Esophagus muscularis mucosa (tissue), 4 donors: Measurements from ENCODE around the gene MYO7B. TPM values are rescaled to one million over a fixed set of nuclear protein-coding genes. Genes with fewer than 3 reads are reported as not detected.

Experiments
- DNase-seq: peaks from one replicate; pipeline ENCODE4 v3.0.0-alpha.2; 2017; ENCODE audit errors: extremely low spot score
- H3K27ac ChIP-seq, 4 donors: fragments of 200-600 bp; sonication (generic); replicated peaks in 1 of 4; 1 replicate in 3 of 4; 2 replicates in 1 of 4; pipeline ENCODE4 v1.5.1; 2016 to 2019; ENCODE audit warnings: mild to moderate bottlenecking in 1 of 4
- H3K27me3 ChIP-seq, 4 donors: fragments of 200-600 bp; sonication (generic); one replicate each; pipeline versions ENCODE4 v1.5.1 to v1.6.0; 2016 to 2019
- H3K36me3 ChIP-seq, 4 donors: fragments of 200-600 bp; sonication (generic); one replicate each; pipeline ENCODE4 v1.5.1; 2016 to 2019
- H3K4me1 ChIP-seq, 4 donors: fragments of 200-600 bp; sonication (generic); one replicate each; pipeline ENCODE4 v1.5.1; 2016 to 2019
- H3K4me3 ChIP-seq, 4 donors: fragments of 200-600 bp; sonication (generic); 1 replicate in 2 of 4; 2 replicates in 2 of 4; pipeline ENCODE4 v1.5.1; 2016 to 2019; ENCODE audit warnings: mild to moderate bottlenecking in 4 of 4, moderate library complexity in 1 of 4
- H3K9me3 ChIP-seq, 4 donors: fragments of 200-600 bp; sonication (generic); 1 replicate in 3 of 4; 2 replicates in 1 of 4; pipeline ENCODE4 v1.5.1; 2016 to 2019
- CTCF ChIP-seq, 3 experiments: fragments of 200-600 bp in 2 of 3; fragments of 450-650 bp in 1 of 3; sonication (generic) in 2 of 3; IDR thresholded peaks; one replicate each; pipeline ENCODE4 v1.5.1; 2017 to 2019; ENCODE audit warnings: antibody characterized with exemption in 3 of 3, mild to moderate bottlenecking in 2 of 3, moderate library complexity in 1 of 3
- EP300 ChIP-seq: sonication (generic); formaldehyde crosslinking; IDR thresholded peaks from one replicate; pipeline ENCODE4 v1.6.1; 2017; ENCODE audit warnings: antibody characterized with exemption
- POLR2A ChIP-seq: fragments of 450-650 bp; IDR thresholded peaks from one replicate; pipeline ENCODE4 v1.6.1; 2017; ENCODE audit warnings: antibody characterized with exemption, moderate library complexity, mild to moderate bottlenecking, low read depth
- POLR2AphosphoS5 ChIP-seq, 2 donors: sonication (generic); formaldehyde crosslinking; IDR thresholded peaks; one replicate each; pipeline ENCODE4 v1.6.1; 2017; ENCODE audit warnings: antibody characterized with exemption in 2 of 2
- WGBS: methylation state at CpG from one replicate; pipeline ENCODE4 v1.1.5; 2018; 5-methylcytosine and 5-hydroxymethylcytosine counted together
- intact Hi-C: fragments of 100-400 bp; cut with DNase I; formaldehyde crosslinking; loops from one replicate; pipeline ENCODE4 v1.15.1; 2023
- total RNA-seq, 4 donors: library from RNA; depleted of rRNA; stranded (reverse); fragments of >200 nt; gene quantifications; one replicate each; pipeline versions ENCODE4 v1.1.0 to v1.2.1, GENCODE V29; 2016

MYO7B gene
- total RNA-seq, 4 donors from 2014 or later: 0.19 to 0.98 (median 0.33) TPM; not detected in 1

- Histone ChIP-seq H3K4me1 (peaks cover 10 to 12% (median 11%) of the 10 kb centered on the region in 4 donors), H3K27me3 (no peaks in the 10 kb centered on the region), H3K4me3 (no peak overlapping the region), H3K27ac (no peak overlapping the region), H3K9me3 (no peaks in the 10 kb centered on the region), H3K36me3 (no peaks in the 10 kb centered on the region)
- no peak for TF ChIP-seq POLR2AphosphoS5 (IDR thresholded peaks at IDR 0.05)
- TF ChIP-seq CTCF (IDR thresholded peaks at IDR 0.05): no peak
- no peak for TF ChIP-seq EP300
- no peak for TF ChIP-seq POLR2A
- WGBS: 84% methylated on average over 17 of the region's 24 CpGs
- DNase-seq: peak; percentile 85
- intact Hi-C loops: no loop called here
Observed at GRCh38 chr2:127580167-127581049, 44.9 kb downstream of the MYO7B start.

GRCh38 chr2:127581050-127581345 lies 45.5 kb downstream of the MYO7B start:
- 88% methylated on average over 4 of the region's 4 CpGs for WGBS
- no peak for DNase-seq
- no peaks in the 10 kb centered on the region for H3K27me3 ChIP-seq
- intact Hi-C loops: no loop called here
- no peaks in the 10 kb centered on the region for H3K36me3 ChIP-seq
- TF ChIP-seq EP300 (no peak), POLR2A (no peak), POLR2AphosphoS5 (IDR thresholded peaks at IDR 0.05) (no peak), CTCF (IDR thresholded peaks at IDR 0.05) (no peak)
- H3K9me3 ChIP-seq: no peaks in the 10 kb centered on the region
- no peak overlapping the region for H3K27ac ChIP-seq
- H3K4me3 ChIP-seq: no peak overlapping the region
- peaks cover 8 to 12% (median 9%) of the 10 kb centered on the region in 4 donors for H3K4me1 ChIP-seq

- Histone ChIP-seq H3K4me1 (peaks cover under 1 to 4% (median 1%) of the 10 kb centered on the region in 4 donors), H3K27ac (no peak overlapping the region), H3K9me3 (no peaks in the 10 kb centered on the region), H3K27me3 (no peaks in the 10 kb centered on the region), H3K36me3 (no peaks in the 10 kb centered on the region), H3K4me3 (no peak overlapping the region)
- no peak for TF ChIP-seq CTCF (IDR thresholded peaks at IDR 0.05)
- TF ChIP-seq POLR2A: no peak
- no peak for TF ChIP-seq EP300
- TF ChIP-seq POLR2AphosphoS5 (IDR thresholded peaks at IDR 0.05): no peak
- intact Hi-C loops: no loop called here
- WGBS: 95% methylated on average over 19 of the region's 21 CpGs
- no peak for DNase-seq
Observed at GRCh38 chr2:127581516-127582490, 46.3 kb downstream of the MYO7B start.

- no peak for TF ChIP-seq POLR2A
- TF ChIP-seq EP300: no peak
- no peak for TF ChIP-seq POLR2AphosphoS5 (IDR thresholded peaks at IDR 0.05)
- no peak for TF ChIP-seq CTCF (IDR thresholded peaks at IDR 0.05)
- Histone ChIP-seq H3K4me3 (no peak overlapping the region), H3K36me3 (no peaks in the 10 kb centered on the region), H3K27ac (no peak overlapping the region), H3K4me1 (no peaks in the 10 kb centered on the region), H3K9me3 (no peaks in the 10 kb centered on the region), H3K27me3 (no peaks in the 10 kb centered on the region)
- DNase-seq: no peak
- intact Hi-C loops: no loop called here
- WGBS: 77% methylated on average over 15 of the region's 15 CpGs
Observed at GRCh38 chr2:127582863-127583861, 47.7 kb downstream of the MYO7B start.
